AG08395 (cell line): ENCODE data around the gene NGRN.
"Not testable (repeated sequence)": the region's sequence is repeated elsewhere in the genome, so short reads cannot be mapped to it uniquely, and the experiment has no call there.

Source experiments
- DNase-seq: peaks from one replicate; pipeline ENCODE4 v3.0.0; 2012; ENCODE audit warnings: mixed read lengths, low spot score

NGRN gene

DNA sequence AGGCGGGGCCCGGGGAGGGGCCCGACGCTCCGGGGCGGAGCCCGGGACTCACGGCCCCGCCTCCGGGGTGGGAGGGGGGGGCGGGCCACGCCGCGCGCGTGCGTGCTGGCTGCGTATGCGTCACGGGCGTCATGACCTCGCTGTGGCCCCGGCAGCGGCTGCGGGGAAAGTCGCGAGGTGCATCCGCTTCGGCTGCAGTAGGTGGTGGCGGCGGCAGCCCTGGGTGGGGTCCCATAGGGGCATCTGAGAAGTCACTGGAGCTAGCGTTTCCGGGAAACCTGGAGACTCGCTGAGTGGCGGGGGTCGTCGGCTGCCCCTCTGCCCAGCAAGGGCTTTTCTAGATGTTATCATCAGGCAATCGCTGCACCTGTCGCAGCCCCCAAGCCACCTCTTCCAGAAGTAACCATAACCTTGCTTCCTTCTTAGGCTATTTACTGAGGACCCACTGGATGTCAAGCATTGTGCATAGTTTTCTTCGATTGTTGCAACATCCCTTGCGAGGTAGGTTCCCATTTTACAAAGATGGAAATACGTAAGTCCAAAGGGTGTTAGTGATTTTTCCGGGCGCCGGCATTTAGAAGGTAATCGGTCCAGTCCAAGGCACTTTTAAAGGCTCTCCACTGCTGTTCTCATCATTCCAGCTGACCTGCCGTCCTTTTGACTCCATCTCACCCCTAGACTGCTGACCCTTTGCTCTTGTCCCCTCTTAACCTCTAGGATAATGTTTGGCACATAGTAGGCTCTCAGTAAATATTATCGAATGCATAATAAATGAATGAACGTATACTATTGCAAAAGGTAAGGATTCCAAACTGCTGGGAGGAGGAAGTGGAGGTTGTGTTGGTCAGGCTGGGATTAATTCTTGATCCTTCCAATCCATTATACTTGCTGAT is 31.1 kb upstream of the NGRN start, which contains the start of gene GDPGP1:
GDPGP1 (plus strand) TSS at position 114 of the 893 bp plus-strand sequence. CDS start 6,700 bp downstream, outside the sequence.
- peak; percentile 100 for DNase-seq

DNA sequence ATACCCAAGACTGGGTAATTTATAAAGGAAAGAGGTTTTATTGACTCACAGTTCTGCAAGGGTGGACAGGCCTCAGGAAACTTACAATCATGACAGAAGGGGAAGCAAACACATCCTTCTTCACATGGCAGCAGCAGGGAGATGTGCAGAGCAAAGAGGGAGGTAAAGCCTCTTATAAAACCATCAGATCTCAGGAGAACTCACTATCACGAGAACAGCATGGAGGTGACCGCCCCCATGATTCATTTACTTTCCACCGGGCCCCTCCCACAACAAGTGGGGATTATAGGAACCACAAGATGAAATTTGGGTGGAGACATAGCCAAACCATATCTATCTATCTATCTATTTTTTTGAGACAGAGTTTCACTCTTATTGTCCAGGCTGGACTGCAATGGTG is 26.1 kb upstream of the NGRN start:
- no peak for DNase-seq

DNA sequence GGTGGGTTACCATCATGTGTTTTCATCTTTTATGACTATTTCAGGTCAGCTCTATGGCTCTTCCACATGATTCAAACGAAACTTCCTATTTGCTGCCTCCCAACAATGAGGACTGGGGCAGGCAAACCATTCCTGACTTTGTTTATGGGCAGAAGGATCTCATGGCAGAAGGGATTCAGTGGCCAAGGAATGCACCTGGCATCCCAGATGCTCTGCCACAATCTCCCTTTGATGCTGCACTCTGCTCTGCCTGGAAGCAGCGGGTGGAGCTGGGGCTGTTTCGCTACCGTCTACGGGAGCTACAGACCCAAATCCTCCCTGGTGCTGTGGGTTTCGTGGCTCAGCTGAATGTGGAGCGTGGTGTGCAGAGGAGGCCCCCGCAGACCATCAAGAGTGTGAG is 24.6 kb upstream of the NGRN start:
- DNase-seq: no peak

DNA sequence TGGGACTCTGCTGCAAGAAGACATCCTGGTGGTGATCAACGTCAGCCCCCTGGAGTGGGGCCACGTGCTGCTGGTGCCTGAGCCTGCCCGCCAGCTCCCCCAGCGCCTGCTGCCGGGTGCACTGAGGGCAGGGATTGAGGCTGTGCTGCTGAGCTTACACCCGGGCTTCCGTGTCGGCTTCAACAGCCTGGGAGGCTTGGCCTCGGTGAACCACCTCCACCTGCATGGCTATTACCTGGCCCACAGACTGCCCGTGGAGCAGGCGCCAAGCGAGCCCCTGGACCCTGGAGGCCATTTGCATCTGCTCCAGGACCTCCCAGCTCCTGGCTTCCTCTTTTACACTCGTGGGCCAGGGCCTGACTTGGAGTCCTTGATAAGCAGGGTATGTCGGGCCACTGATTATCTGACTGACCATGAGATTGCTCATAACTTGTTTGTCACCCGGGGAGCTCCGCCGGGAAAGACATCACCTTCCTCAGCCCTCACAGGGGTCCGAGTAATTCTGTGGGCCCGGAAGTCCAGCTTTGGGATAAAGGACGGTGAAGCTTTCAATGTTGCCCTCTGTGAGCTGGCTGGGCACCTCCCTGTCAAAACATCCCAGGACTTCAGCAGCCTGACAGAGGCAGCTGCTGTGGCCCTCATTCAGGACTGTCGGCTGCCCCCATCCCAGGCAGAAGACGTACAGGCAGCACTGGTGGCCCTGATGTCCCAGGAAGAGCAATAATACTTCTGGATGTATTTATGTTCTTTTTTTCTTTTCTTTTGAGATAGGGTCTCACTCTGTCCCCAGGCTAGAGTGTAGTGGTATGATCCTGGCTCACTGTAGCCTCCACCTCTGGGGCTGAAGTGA is 23.9 kb upstream of the NGRN start:
- DNase-seq: no peak

DNA sequence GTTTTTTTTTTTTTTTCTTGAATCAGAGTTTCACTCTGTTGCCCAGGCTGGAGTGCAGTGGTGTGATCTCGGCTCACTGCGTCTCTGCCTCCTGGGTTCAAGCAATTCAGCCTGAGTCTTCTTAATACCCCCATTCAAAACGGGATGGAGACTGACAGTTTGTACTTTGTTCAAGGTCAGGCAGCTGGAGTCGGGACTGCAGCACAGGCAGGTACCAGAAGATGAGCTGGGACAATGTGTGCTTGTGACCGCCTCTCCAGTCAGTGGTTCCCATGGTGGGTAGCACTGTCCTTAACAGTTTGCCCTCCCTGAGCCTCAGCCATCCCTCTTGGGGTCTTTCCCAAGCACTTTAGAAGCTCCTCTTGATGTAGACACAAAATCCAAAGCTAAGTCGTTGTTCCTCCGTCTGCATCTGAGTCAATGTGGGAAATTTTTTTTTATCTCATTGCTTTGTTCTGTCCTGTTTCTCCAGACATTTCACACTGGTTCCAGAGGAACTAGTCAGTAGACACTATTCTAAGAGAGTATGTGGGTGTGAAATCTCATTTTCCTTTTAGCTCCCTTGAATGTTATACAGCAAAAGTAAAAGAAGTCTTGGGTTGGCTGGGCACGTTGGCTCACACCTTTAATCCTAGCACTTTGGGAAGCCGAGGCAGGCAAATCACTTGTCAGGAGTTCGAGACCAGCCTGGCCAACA is 21.4 kb upstream of the NGRN start:
- no peak for DNase-seq

DNA sequence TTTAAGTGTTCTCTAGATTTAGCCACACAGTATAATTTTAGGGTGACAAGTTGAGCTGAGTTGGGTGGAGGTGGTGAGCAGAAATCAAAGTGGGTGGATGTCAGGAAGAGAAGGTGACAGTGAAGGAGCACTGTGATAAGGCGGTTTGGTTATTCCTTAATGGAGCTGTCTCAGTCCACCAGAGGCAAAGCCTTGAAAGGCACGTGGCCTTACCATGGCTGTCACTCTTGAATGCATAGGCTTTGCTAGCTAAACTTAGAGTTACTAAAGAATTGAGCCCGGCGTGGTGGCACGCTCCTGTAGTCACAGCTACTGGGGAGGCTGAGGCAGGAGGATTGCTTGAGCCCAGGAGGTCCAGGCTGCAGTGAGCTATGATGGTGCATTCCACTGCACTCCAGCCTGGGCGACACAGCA is 16.7 kb upstream of the NGRN start:
- DNase-seq: no peak

DNA sequence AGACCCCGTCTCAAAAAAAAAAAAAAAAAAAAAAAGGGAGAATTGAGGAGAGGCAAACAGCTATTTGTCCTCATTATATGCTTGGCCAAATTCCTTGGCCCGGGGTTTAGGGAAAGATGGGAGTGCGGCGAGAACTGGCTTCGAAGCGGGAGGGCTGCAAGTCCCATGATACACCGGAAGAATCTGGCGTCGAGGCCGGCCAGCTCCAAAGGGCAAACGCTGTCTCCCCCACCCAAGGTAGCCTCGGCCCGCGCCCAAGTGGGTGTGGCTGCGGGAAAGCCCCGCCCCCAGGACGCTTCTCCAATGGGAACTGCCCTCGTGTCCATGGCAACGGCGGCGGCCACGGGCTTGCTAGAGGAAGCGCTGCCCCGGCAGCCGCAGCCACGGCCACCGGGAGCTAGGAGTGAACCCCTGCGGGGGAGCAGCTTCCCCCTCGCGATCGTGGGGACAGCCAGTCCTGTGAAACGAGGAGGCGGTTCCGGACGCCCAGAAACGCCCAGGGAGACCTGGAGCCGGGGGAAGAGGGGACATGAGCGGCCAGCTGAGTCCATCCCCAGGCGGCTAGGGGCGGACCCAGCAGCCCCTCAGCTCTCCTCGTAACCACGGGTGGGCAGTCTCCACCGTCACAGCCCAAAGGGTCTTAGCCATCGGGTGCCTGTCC is 16.1 kb upstream of the NGRN start, which contains the start of gene TTLL13:
TTLL13 (plus strand) TSS at position 354 of the 661 bp plus-strand sequence. CDS start 1,075 bp downstream, outside the sequence.
- peak; percentile 95 for DNase-seq

DNA sequence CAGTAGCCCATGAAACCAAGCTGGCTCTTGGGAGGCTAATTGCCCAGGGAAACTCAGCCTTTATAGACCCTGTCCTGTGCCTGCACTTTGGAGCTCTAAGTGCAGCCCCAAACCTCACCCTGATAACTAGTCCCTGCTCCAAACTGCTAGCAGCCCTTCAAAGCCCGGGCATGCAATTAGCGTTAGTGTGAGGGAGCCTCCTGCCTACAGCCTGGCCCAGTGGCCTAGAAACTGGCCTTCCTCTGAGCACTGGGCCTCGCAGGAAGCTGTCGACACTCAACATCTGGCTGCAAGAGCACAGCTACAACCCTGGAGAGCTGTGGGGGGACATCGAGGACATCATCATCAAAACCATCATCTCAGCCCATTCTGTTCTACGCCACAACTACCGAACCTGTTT is 7.7 kb upstream of the NGRN start:
- no peak for DNase-seq

DNA sequence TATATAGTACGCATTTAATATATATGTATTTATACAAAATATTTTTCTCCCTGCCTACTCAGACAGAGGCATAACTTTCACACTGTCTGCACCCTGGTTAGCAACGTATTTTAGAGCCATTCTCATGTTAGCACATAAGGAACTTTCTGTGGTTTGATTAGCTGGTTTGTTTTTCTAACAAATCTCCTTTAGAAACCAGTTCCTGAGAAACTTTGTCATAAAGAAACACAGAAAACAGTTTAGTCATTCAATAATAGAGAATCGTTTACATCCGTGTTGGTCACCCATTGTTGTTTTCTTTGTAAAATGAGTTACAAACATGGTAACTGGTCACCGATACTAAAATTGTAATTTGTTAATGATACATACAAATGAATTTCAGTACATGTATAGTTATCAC is 5.9 kb upstream of the NGRN start:
- no peak for DNase-seq

DNA sequence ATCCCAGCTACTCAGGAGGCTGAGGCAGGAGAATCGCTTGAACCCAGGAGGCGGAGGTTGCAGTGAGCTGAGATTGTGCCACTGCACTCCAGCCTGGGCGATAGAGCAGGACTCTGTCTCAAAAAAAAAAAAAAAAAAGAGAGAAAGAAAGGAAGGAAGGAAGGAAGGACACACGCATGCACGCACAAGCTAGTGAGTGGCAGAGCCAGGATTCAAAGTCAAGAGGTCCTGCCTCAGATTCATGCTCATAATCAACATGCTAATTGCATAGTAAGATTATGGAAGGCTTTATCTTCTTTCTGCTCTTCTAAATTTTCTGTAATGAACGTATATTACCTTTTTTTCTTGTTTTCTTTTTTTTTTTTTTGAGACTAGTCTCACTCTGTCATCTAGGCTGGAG is 4.7 kb upstream of the NGRN start:
- DNase-seq: not testable (repeated sequence)

DNA sequence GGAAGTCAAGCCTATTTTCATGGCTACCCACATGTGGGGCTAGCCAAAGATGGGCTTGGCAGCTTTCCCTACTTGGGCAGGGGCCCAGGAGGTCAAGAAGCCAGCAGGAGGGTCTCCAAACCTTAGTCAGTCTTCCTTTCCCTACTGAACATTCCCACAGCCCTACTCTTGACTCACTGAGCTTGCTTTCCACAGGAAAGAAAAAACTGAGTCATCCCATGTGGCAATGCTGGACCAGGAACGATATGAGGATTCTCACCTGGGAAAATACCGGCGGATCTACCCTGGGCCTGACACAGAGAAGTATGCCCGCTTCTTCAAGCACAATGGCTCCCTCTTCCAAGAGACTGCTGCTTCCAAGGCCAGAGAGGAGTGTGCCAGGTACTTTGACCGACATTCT is 3.7 kb upstream of the NGRN start:
- no peak for DNase-seq

DNA sequence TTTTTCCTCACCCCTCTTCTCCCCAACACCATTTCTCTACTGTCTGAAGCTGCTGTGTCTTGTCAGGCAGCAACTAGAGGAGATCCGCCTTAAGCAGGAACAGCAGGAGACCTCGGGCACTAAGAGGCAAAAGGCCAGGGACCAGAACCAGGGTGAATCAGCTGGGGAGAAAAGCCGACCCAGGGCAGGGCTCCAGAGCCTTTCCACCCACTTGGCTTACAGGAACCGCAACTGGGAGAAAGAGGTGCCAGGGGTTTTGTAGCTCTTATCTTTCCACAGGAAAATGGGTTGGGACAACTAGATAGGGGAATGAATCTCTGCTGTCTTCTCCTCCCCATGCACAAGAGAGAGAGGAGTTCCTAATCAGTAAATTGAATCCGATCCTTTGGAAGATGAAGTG is 3.0 kb upstream of the NGRN start:
- no peak for DNase-seq

DNA sequence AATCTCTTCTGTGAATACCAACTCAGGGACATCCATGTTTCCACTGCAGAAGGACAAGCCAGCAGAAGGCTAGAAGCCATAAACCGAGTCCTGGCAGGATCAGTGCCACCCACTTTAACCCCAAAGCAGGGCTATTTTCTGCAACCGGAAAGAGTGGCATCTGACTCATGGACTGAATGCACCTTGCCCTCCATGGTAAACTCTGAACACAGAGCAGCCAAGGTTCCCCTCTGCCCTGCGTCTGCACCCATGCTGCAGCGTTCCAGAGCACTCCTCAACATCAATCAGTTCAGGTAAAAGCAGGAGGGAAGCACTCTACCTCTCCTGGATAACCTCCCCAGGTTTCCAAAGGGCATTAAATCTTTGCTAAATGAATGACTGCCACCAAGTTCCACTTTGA is 801 bp upstream of the NGRN start:
- DNase-seq: no peak

DNA sequence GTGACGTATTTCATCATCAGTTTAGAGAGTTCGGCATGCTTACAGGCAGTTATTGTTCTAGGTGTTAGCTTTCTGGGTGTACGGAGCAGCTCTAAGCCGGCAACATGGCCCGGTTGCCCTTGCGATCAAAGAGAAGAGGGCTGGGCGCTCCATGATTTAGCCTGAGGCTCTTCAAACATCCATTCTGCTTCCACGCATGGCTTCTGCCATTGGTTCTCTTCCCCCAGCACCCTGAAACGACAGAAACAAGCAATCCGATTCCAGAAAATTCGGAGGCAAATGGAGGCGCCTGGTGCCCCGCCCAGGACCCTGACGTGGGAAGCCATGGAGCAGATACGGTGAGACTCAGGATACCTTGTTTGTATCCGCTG is 574 bp downstream of the NGRN start:
- DNase-seq: peak; percentile 15

DNA sequence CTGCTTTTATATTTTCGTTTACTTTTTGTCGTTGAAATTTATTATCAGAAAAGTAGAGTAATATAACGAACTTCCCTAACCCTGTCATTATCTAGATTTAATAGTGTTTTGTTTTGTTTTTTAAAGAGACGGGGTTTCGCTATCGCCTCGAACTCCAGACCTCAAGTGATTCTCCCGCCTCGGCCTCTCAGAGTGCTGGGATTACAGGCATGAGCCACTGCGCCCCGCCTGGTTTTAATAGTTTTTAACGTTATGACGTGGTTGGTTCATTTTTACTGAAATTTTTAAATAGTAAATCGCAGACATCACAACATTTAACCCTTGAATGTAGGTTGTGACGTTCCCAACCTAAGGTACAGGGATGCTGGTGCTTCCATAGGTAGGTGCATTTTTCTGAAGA is 1.0 kb downstream of the NGRN start:
- no peak for DNase-seq

DNA sequence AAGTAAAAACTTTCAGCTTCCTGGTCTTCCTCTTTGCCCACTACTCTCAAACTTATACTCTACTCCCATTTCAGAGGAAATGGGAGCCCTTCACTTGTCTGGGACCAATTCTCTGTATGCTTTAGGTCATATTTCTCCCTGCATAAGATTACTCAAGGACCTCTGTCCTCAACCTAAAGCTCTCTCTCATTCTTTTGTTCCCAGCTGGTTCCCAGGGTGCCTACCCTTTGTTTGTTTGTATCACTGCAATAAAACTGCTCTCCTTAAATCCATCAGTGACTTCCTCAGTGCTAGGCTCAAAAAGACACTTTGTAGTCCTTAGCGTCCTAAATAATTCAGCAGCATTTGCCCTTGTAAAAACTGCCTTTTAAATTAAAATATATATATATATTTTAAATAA is 2.9 kb downstream of the NGRN start:
- no peak for DNase-seq

DNA sequence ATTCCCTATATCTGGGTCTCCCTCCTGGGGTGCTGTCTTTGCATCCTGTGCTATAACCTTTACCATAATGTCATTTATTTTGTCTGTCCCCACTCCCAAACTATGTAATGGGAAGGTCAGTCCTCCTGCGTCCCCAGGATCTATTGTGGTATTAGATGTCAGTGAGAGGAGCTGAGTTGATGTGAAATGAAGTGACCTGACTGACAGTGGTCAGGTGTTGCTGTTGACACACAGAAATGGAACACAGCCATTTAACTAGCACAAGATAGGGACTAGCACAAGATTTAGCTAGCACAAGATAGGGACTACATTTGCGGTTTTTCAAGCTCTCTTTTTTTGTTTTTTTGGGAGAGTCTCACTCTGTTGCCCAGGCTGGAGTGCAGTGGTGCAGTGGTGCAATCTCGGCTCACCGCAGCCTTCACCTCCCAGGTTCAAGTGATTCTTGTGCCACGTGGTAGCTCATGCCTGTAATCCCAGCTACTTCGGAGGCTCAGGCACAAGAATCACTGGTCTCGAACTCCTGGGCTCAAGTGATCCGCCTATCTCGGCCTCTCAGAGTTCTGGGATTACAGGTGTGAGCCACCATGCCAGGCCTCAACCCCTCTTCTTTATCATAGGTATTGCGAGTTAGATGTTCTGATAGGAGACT is 5.2 kb downstream of the NGRN start:
- no peak for DNase-seq

DNA sequence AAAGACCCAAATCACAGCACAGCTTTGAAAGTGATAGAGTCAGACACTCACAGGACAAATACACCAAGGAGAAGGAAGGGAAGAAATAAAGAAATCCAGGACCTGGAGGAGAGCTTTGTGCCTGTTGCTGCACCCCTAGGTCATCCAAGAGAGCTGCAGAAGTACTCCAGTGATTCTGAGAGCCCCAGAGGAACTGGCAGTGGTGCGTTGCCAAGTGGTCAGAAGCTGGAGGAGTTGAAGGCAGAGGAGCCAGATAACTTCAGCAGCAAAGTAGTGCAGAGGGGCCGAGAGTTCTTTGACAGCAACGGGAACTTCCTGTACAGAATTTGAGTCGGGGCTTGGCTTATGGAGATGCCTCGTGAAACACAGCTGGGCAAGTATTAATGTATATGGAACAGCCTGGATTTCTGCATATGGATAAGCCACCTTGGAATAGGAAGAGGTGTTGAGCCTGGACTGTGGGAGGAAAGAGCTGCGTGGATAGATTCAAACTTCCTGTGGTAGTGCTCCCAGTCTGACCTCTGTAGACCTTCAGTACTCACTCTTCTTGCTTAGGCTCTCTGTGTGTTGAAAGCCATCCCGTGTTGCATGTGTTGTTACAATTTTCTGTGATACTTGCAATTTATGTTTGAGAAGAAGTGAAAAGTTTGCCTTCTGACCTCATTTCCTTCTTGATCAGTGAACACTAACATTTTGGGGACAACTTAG is 6.1 kb downstream of the NGRN start:
- DNase-seq: no peak

DNA sequence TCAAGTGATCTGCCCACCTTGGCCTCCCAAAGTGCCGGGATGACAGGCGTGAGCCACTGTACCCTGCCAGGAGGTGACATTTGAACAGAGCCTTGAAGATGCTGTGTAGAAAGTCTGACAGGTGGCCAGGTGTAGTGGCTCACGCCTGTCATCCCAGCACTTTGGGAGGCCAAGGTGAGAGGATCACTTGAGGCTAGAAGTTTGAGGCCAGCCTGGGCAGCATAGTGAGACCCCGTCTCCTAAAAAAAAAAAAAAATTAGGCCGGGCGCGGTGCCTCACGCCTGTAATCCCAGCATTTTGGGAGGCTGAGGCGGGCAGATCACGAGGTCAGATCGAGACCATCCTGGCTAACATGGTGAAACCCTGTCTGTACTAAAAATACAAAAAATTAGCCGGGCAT is 13.0 kb downstream of the NGRN start:
- not testable (repeated sequence) for DNase-seq

DNA sequence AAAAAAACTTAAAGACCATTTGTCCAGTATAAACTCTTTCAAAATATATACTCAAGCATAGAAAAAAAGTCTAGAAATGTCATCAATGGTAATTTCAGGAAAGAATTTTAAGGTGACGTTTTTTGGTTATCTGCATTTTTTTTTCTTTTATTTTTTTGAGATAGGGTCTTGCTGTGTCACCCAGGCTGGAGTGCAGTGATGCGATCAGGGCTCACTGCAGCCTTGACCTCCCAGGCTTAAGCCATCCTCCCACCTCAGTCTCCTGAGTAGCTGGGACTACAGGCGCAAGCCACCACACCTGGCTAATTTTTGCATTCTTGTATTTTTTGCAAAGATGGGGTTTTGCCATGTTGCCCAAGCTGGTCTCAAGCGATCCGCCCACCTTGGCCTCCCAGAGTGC is 15.3 kb downstream of the NGRN start:
- not testable (repeated sequence) for DNase-seq

DNA sequence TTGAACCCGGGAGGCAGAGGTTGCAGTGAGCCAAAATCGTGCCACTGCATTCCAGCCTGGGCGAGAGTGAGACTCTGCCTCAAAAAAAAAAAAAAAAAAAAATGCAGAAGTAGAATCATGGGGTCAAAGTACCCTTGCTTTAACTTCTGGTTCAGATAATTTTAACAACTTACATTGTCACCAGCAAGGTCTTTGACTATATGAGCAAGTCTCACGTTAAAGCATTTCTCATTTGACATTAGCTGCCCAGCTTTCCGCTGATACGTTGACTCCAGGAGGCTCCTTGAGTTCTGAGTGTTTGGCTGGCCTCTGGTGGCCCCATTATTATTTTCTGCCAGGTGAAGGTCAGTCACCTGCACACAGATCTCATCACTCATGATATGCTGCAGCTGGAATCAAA is 16.2 kb downstream of the NGRN start:
- DNase-seq: not testable (repeated sequence)
